Parathyroid adenoma (tissue), 2 donors: ENCODE results near the gene ZRANB3.
"Not testable (repeated sequence)": the region's sequence is repeated elsewhere in the genome, so short reads cannot be mapped to it uniquely, and the experiment has no call there.

Experiments used
- H2AFZ ChIP-seq: fragments of 300-600 bp; sonication (generic); one replicate; pipeline ENCODE4 v1.7.0; 2017; ENCODE audit warnings: antibody characterized with exemption, mild to moderate bottlenecking
- H3K27ac ChIP-seq: fragments of 300-600 bp; sonication (generic); one replicate; pipeline ENCODE4 v1.7.0; 2017
- H3K27me3 ChIP-seq: fragments of 300-600 bp; sonication (generic); one replicate; pipeline ENCODE4 v1.7.0; 2017; ENCODE audit warnings: low read length; ENCODE audit not compliant: control insufficient read depth, insufficient read depth
- H3K36me3 ChIP-seq: fragments of 300-600 bp; sonication (generic); one replicate; pipeline ENCODE4 v1.7.0; 2017; ENCODE audit warnings: low read length; ENCODE audit not compliant: control insufficient read depth, insufficient read depth
- H3K4me1 ChIP-seq: fragments of 300-600 bp; sonication (generic); one replicate; pipeline ENCODE4 v1.7.0; 2017; ENCODE audit warnings: control low read depth
- H3K4me2 ChIP-seq: fragments of 300-600 bp; sonication (generic); one replicate; pipeline ENCODE4 v1.7.0; 2017; ENCODE audit warnings: low read length
- H3K4me3 ChIP-seq: fragments of 300-600 bp; sonication (generic); one replicate; pipeline ENCODE4 v1.7.0; 2017; ENCODE audit warnings: low read depth, low read length
- H3K79me2 ChIP-seq: fragments of 300-600 bp; sonication (generic); one replicate; pipeline ENCODE4 v1.7.0; 2017; ENCODE audit warnings: control low read depth
- H3K9ac ChIP-seq: fragments of 300-600 bp; sonication (generic); one replicate; pipeline ENCODE4 v1.7.0; 2017; ENCODE audit warnings: mild to moderate bottlenecking
- H3K9me3 ChIP-seq: fragments of 300-600 bp; sonication (generic); one replicate; pipeline ENCODE4 v1.7.0; 2017; ENCODE audit warnings: low read length; ENCODE audit not compliant: control insufficient read depth
- TF ChIP-seq, protein P1 (sequence below): fragments of 300-600 bp; sonication (generic); IDR thresholded peaks from one replicate; pipeline ENCODE4 v1.7.0; 2017; ENCODE audit warnings: antibody characterized with exemption, mild to moderate bottlenecking
- donor health status: primary hyperparathyroidism.

Gene ZRANB3

DNA sequence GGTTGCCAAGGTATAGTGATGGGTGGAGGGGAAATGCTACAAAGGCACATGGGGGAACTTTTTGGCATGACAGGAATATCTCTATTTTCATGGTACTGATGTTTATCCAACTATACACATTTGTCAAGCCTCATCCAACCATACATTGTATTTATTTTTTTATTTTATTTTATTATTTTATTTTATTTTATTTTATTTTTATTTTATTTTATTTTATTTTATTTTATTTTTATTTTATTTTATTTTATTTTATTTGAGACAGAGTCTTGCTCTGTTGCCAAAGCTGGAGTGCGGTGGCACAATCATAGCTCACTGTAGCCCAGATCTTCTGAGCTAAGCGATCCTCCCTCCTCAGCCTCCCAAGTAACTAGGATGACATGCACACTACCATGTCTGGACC lies 219.1 kb downstream of the ZRANB3 start:
- H3K4me2 ChIP-seq: no peak overlapping the region
- no peak overlapping the region for H3K27ac ChIP-seq
- no peaks in the 10 kb centered on the region for H3K27me3 ChIP-seq
- no peak overlapping the region for H3K9ac ChIP-seq
- no peaks in the 10 kb centered on the region for H3K36me3 ChIP-seq
- H3K79me2 ChIP-seq: no peaks in the 10 kb centered on the region
- TF ChIP-seq, protein P1, sequence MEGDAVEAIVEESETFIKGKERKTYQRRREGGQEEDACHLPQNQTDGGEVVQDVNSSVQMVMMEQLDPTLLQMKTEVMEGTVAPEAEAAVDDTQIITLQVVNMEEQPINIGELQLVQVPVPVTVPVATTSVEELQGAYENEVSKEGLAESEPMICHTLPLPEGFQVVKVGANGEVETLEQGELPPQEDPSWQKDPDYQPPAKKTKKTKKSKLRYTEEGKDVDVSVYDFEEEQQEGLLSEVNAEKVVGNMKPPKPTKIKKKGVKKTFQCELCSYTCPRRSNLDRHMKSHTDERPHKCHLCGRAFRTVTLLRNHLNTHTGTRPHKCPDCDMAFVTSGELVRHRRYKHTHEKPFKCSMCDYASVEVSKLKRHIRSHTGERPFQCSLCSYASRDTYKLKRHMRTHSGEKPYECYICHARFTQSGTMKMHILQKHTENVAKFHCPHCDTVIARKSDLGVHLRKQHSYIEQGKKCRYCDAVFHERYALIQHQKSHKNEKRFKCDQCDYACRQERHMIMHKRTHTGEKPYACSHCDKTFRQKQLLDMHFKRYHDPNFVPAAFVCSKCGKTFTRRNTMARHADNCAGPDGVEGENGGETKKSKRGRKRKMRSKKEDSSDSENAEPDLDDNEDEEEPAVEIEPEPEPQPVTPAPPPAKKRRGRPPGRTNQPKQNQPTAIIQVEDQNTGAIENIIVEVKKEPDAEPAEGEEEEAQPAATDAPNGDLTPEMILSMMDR: no peak
- no peaks in the 10 kb centered on the region for H3K9me3 ChIP-seq
- H3K4me1 ChIP-seq: no peaks in the 10 kb centered on the region
- no peak overlapping the region for H3K4me3 ChIP-seq
- H2AFZ ChIP-seq: no peak overlapping the region

DNA sequence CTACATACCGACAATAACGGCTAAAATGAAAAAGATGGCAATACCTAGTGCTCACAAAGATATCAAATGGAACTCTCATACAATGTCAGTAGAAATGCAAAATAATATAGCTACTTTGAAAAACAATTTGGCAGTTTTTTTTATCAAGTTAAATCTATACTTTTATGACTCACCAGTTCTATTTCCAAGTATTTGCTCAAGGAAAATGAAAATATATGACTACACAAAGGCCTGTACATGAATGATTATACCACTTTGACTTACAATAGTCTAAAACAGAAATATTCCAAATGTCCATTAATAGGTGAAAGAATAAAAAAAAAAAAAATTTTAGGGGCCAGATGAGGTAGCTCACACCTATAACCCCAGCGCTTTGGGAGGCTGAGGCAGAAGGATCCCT lies 219.8 kb downstream of the ZRANB3 start:
- no peak overlapping the region for H3K4me2 ChIP-seq
- no peak overlapping the region for H3K27ac ChIP-seq
- no peaks in the 10 kb centered on the region for H3K27me3 ChIP-seq
- no peak overlapping the region for H2AFZ ChIP-seq
- no peak overlapping the region for H3K9ac ChIP-seq
- TF ChIP-seq, protein P1: no peak
- no peaks in the 10 kb centered on the region for H3K4me1 ChIP-seq
- no peak overlapping the region for H3K4me3 ChIP-seq
- H3K79me2 ChIP-seq: no peaks in the 10 kb centered on the region
- no peaks in the 10 kb centered on the region for H3K9me3 ChIP-seq
- no peaks in the 10 kb centered on the region for H3K36me3 ChIP-seq

DNA sequence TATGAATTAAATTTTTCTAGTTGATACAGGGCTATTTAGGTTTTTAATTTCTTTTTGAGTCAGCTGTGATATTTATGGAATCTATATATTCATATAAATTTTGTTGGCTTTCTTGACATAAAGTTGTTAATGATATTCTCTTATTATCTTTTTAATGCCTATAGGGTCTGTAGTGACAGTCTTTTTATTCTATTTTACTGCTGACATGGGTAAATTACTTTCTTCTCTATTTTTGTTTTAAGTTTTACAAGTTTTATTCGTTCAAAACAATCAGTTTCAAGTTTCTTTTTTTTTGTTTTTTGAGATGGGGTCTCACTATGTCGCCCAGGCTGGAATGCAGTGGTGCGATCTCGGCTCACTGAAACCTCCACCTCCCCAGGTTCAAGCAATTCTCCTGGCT lies 226.3 kb downstream of the ZRANB3 start:
- Histone ChIP-seq H3K9ac (no peak overlapping the region), H3K27ac (no peak overlapping the region), H3K4me3 (no peak overlapping the region), H3K79me2 (no peaks in the 10 kb centered on the region), H3K36me3 (no peaks in the 10 kb centered on the region), H3K27me3 (no peaks in the 10 kb centered on the region), H3K9me3 (peaks cover 4% of the 10 kb centered on the region), H3K4me1 (no peaks in the 10 kb centered on the region), H2AFZ (no peak overlapping the region), H3K4me2 (no peak overlapping the region)
- TF ChIP-seq, protein P1: no peak

DNA sequence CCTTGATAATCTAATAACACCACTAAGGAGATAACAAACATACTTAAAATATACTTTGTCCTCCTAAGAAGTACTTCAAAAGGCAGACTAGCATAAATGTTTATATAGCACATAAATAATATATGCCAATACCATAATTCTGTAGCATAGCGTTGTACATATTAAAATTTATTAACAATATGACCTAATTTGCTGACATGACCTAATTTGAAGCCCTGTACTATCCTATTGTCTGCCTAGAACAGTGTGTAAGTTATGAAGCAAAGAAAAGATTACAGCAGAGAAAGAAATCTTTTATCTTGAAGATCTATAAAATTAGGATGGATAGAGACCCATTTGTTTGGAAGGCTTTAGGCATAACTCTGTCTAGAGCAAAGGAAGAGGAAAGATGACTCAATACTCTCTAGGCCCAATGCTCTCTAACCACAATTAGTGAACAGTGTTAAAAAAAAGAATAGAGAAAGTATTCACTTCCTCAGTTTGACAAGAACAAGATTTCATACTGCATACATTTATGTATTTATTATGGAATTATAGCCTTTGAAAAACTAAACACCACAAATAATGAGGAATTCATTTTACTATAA lies 231.3 kb downstream of the ZRANB3 start:
- Histone ChIP-seq H3K27ac (no peak overlapping the region), H3K4me1 (no peaks in the 10 kb centered on the region), H3K27me3 (no peaks in the 10 kb centered on the region), H3K36me3 (no peaks in the 10 kb centered on the region), H2AFZ (no peak overlapping the region), H3K4me2 (no peak overlapping the region), H3K79me2 (no peaks in the 10 kb centered on the region), H3K9ac (no peak overlapping the region), H3K9me3 (no peaks in the 10 kb centered on the region), H3K4me3 (no peak overlapping the region)
- TF ChIP-seq, protein P1: no peak

DNA sequence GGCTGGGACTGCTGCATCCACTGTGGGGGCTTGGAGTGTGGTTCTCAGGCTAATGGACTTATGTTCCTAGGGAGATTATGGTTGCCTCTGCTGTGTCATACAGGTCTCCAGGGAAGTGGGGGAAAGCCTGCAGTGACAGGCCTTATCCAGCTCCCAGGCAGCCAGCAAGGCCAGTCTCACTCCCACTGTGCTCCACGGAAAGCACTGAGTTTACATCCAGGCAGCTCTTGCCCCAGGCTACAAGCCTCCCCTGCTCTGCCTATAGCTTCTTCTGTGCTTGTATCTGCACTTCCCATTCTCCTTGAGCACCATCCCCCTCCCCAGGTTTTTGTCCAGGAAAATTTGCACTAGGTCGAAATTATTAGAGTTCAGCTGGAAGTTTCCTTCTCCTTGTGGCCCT lies 231.9 kb downstream of the ZRANB3 start:
- H3K27ac ChIP-seq: no peak overlapping the region
- H3K4me2 ChIP-seq: no peak overlapping the region
- no peaks in the 10 kb centered on the region for H3K4me1 ChIP-seq
- H3K27me3 ChIP-seq: no peaks in the 10 kb centered on the region
- H2AFZ ChIP-seq: no peak overlapping the region
- no peak overlapping the region for H3K4me3 ChIP-seq
- no peaks in the 10 kb centered on the region for H3K79me2 ChIP-seq
- H3K9me3 ChIP-seq: no peaks in the 10 kb centered on the region
- no peak overlapping the region for H3K9ac ChIP-seq
- no peaks in the 10 kb centered on the region for H3K36me3 ChIP-seq
- TF ChIP-seq, protein P1: no peak

DNA sequence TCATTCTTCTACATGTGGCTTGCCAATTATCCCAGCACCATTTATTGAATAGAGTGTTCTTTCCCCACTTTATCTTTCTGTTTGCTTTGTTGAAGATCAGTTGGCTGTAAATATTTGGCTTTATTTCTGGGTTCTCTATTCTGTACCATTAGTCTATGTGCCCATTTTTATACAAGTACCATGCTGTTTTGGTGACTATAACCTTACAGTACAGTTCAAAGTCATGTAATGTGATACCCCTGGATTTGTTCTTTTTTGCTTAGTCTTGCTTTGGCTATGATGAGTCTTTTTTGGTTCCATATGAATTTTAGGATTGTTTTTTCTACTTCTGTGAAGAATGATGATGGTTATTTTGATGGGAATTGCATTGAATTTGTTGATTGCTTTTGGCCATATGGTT lies 243.9 kb downstream of the ZRANB3 start:
- H2AFZ ChIP-seq, H3K79me2 ChIP-seq, H3K9me3 ChIP-seq, H3K4me1 ChIP-seq, H3K27me3 ChIP-seq, H3K9ac ChIP-seq, H3K27ac ChIP-seq, H3K4me2 ChIP-seq, H3K36me3 ChIP-seq, H3K4me3 ChIP-seq: not testable (repeated sequence)
